Measurements from ENCODE around the gene WDR70.

The WDR70 gene

GRCh38 chr5:37757980-37758582, 379.0 kb downstream of the WDR70 start:
- DNase-seq = no peak
- no peak overlapping the region for H3K4me3 ChIP-seq
- H3K27ac ChIP-seq = no peak overlapping the region
- peaks cover 4 to 19% (median 10%) of the 10 kb centered on the region in 3 donors for H3K36me3 ChIP-seq
- intact Hi-C loops (cut with DNase I; ENCODE audit: low total_unique reads) = no loop called here
- no peaks in the 10 kb centered on the region for H3K4me1 ChIP-seq
- no peak for TF ChIP-seq CTCF (IDR thresholded peaks at IDR 0.05)
- no peaks in the 10 kb centered on the region for H3K27me3 ChIP-seq
- H3K9me3 ChIP-seq = peaks cover 0 to 9% (median 3%) of the 10 kb centered on the region in 3 donors

- Histone ChIP-seq H3K27me3 (no peaks in the 10 kb centered on the region), H3K4me1 (no peaks in the 10 kb centered on the region), H3K36me3 (no peaks in the 10 kb centered on the region), H3K4me3 (no peak overlapping the region), H3K27ac (no peak overlapping the region), H3K9me3 (no peaks in the 10 kb centered on the region)
- intact Hi-C loops (cut with DNase I; ENCODE audit: low total_unique reads) = no loop called here
- no peak for DNase-seq
- no peak for TF ChIP-seq CTCF (IDR thresholded peaks at IDR 0.05)
Measured at GRCh38 chr5:37767251-37767650, 388.1 kb downstream of the WDR70 start.

GRCh38 chr5:37767961-37768360, 388.8 kb downstream of the WDR70 start:
- no peak for DNase-seq
- Histone ChIP-seq H3K4me1 (no peaks in the 10 kb centered on the region), H3K27ac (no peak overlapping the region), H3K27me3 (no peaks in the 10 kb centered on the region), H3K4me3 (no peak overlapping the region), H3K9me3 (no peaks in the 10 kb centered on the region), H3K36me3 (no peaks in the 10 kb centered on the region)
- intact Hi-C loops (cut with DNase I; ENCODE audit: low total_unique reads) = no loop called here
- TF ChIP-seq CTCF (IDR thresholded peaks at IDR 0.05) = no peak

GRCh38 chr5:37768371-37768770, 389.3 kb downstream of the WDR70 start:
- Histone ChIP-seq H3K4me3 (no peak overlapping the region), H3K36me3 (no peaks in the 10 kb centered on the region), H3K27ac (no peak overlapping the region), H3K27me3 (no peaks in the 10 kb centered on the region), H3K4me1 (no peaks in the 10 kb centered on the region), H3K9me3 (no peaks in the 10 kb centered on the region)
- DNase-seq = no peak
- TF ChIP-seq CTCF (IDR thresholded peaks at IDR 0.05) = no peak
- intact Hi-C loops (cut with DNase I; ENCODE audit: low total_unique reads) = no loop called here

GRCh38 chr5:37769108-37769507, 390.0 kb downstream of the WDR70 start:
- Histone ChIP-seq H3K36me3 (no peaks in the 10 kb centered on the region), H3K27ac (no peak overlapping the region), H3K9me3 (no peaks in the 10 kb centered on the region), H3K4me1 (no peaks in the 10 kb centered on the region), H3K27me3 (no peaks in the 10 kb centered on the region), H3K4me3 (no peak overlapping the region)
- DNase-seq = no peak
- TF ChIP-seq CTCF (IDR thresholded peaks at IDR 0.05) = no peak
- intact Hi-C loops (cut with DNase I; ENCODE audit: low total_unique reads) = no loop called here

GRCh38 chr5:37769840-37770239, 390.7 kb downstream of the WDR70 start:
- intact Hi-C loops (cut with DNase I; ENCODE audit: low total_unique reads) = no loop called here

More at GRCh38 chr5:37769840-37770239, 390.7 kb downstream of the WDR70 start:
- no peak for DNase-seq
- TF ChIP-seq CTCF (IDR thresholded peaks at IDR 0.05) = no peak
- Histone ChIP-seq H3K36me3 (no peaks in the 10 kb centered on the region), H3K27me3 (no peaks in the 10 kb centered on the region), H3K9me3 (peaks cover 0 to 6% (median 0%) of the 10 kb centered on the region in 3 donors), H3K4me1 (no peaks in the 10 kb centered on the region), H3K4me3 (no peak overlapping the region), H3K27ac (no peak overlapping the region)
